ENCODE measurements around the gene RAB11FIP3. TPM values are rescaled to one million over a fixed set of nuclear protein-coding genes. Genes with fewer than 3 reads are reported as not detected.

The RAB11FIP3 gene
- total and polyA plus RNA-seq, 2 of the 13 experiments (the other 11 are each of a cell fraction or from before 2014, with no cell fraction given): 34.3 to 57.6 TPM

DNA sequence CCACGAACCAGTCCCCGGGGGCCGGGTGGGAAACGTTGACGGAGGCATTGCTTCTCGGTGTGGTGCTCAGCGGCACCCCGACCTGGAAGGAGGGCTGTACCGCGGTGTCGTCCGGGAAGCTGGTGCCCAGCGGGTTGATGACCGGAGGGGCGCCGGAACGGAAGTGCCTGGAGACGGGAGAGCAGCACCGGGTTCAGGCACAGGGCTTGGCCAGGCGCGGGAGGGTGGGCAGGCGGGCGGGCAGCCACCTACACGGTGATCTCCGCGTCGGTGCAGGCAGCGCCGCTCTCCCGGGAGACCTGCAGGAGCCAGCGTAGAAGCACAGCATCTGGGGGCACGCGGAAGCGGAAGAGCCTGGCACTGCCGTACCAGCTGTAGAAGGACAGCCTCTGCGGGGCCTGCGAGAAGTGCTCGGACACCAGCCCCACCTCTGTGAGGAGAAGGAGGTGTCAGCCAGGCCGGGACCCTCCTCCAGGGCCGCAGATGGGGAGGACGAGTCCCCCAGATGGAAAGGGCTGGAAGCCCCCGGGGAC, 48.0 kb upstream of the RAB11FIP3 start:
- FAIRE-seq (no peak), DNase-seq (ENCODE audit: low spot score) (no peak), ATAC-seq (no peak)
- Histone ChIP-seq H3K27ac (ENCODE audit: extremely low read length, insufficient read depth, low read length) (no peak overlapping the region), H3K9me3 (ENCODE audit: low read length) (no peaks in the 10 kb centered on the region), H3K27me3 (ENCODE audit: control insufficient read depth in 1 of 2, insufficient read depth in 2 of 2, low read length in 2 of 2) (no peaks in the 10 kb centered on the region), H3K9ac (ENCODE audit: insufficient read depth, low read depth, low read length) (no peak overlapping the region), H4K20me1 (ENCODE audit: insufficient read depth, low read length) (no peaks in the 10 kb centered on the region), H2AFZ (ENCODE audit: low read length) (no peak overlapping the region), H3K36me3 (replicated peaks in 1 of 2; ENCODE audit: control insufficient read depth in 1 of 2, insufficient read depth in 2 of 2, low read length in 2 of 2) (peaks cover 16 to 22% of the 10 kb centered on the region in 2 experiments; a peak in 4 of 5 replicates), H3K4me1 (ENCODE audit: insufficient read depth, low read length) (peaks cover 19% of the 10 kb centered on the region), H3K79me2 (ENCODE audit: insufficient read depth, low read length) (peaks cover 16% of the 10 kb centered on the region), H3K4me3 (replicated peaks in 1 of 3; ENCODE audit: insufficient read depth in 1 of 3, low read depth in 2 of 3, low read length in 3 of 3) (no peak overlapping the region), H3K4me2 (ENCODE audit: low read depth, low read length) (no peak overlapping the region)
- ChIA-PET CTCF (ENCODE audit: low intra/inter-chr PET ratio, low total read pairs) (no interaction called here), POLR2A (no interaction called here)
- WGBS (ENCODE audit: low lambda C conversion rate): 97% methylated on average over 33 of the region's 42 CpGs
- intact Hi-C loops (cut with micrococcal nuclease; ENCODE audit: unreplicated experiment) (no loop called here), in situ Hi-C loops (cut with HindIII; ENCODE audit: extremely low pct_ligation_motif_present, low pct_unique_long_range_greater_than_20kb) (no loop called here)
- no TSS peak for BruUV-seq (replicated peaks)
- TF ChIP-seq FOXC1 (CRISPR knock-in tag; IDR thresholded peaks at IDR 0.05; ENCODE audit: borderline replicate concordance): no peak
- TF ChIP-seq RBM39 (IDR thresholded peaks at IDR 0.05; ENCODE audit: low read depth, low read length, poor library complexity, severe bottlenecking): no peak
- TF ChIP-seq, protein P1, sequence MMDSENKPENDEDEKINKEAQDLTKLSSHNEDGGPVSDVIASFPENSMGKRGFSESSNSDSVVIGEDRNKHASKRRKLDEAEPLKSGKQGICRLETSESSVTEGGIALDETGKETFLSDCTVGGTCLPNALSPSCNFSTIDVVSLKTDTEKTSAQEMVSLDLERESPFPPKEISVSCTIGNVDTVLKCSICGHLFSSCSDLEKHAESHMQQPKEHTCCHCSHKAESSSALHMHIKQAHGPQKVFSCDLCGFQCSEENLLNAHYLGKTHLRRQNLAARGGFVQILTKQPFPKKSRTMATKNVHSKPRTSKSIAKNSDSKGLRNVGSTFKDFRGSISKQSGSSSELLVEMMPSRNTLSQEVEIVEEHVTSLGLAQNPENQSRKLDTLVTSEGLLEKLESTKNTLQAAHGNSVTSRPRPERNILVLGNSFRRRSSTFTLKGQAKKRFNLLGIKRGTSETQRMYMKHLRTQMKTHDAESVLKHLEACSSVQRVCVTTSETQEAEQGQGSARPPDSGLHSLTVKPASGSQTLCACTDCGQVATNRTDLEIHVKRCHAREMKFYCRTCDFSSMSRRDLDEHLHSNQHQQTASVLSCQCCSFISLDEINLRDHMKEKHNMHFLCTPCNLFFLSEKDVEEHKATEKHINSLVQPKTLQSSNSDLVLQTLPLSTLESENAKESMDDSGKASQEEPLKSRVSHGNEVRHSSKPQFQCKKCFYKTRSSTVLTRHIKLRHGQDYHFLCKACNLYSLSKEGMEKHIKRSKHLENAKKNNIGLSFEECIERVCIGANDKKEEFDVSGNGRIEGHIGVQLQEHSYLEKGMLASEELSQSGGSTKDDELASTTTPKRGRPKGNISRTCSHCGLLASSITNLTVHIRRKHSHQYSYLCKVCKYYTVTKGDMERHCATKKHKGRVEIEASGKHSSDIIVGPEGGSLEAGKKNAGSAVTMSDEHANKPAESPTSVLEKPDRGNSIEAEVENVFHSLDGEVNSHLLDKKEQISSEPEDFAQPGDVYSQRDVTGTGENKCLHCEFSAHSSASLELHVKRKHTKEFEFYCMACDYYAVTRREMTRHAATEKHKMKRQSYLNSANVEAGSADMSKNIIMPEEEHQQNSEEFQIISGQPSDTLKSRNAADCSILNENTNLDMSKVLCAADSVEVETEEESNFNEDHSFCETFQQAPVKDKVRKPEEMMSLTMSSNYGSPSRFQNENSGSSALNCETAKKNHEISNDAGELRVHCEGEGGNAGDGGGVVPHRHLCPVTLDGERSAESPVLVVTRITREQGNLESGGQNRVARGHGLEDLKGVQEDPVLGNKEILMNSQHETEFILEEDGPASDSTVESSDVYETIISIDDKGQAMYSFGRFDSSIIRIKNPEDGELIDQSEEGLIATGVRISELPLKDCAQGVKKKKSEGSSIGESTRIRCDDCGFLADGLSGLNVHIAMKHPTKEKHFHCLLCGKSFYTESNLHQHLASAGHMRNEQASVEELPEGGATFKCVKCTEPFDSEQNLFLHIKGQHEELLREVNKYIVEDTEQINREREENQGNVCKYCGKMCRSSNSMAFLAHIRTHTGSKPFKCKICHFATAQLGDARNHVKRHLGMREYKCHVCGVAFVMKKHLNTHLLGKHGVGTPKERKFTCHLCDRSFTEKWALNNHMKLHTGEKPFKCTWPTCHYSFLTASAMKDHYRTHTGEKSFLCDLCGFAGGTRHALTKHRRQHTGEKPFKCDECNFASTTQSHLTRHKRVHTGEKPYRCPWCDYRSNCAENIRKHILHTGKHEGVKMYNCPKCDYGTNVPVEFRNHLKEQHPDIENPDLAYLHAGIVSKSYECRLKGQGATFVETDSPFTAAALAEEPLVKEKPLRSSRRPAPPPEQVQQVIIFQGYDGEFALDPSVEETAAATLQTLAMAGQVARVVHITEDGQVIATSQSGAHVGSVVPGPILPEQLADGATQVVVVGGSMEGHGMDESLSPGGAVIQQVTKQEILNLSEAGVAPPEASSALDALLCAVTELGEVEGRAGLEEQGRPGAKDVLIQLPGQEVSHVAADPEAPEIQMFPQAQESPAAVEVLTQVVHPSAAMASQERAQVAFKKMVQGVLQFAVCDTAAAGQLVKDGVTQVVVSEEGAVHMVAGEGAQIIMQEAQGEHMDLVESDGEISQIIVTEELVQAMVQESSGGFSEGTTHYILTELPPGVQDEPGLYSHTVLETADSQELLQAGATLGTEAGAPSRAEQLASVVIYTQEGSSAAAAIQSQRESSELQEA (CRISPR knock-in tag; IDR thresholded peaks at IDR 0.05; ENCODE audit: not compliant biosample characterization): no peak
- no peak for TF ChIP-seq ZC3H13 (CRISPR knock-in tag; IDR thresholded peaks at IDR 0.05)
- no peak for TF ChIP-seq PAWR (CRISPR knock-in tag; IDR thresholded peaks at IDR 0.05; ENCODE audit: borderline replicate concordance)
- no peak for TF ChIP-seq TAF15 (IDR thresholded peaks at IDR 0.05; ENCODE audit: low read depth, low read length, poor library complexity, severe bottlenecking)
- no peak for TF ChIP-seq MTA3 (CRISPR knock-in tag; IDR thresholded peaks at IDR 0.05)
- TF ChIP-seq, protein P2, sequence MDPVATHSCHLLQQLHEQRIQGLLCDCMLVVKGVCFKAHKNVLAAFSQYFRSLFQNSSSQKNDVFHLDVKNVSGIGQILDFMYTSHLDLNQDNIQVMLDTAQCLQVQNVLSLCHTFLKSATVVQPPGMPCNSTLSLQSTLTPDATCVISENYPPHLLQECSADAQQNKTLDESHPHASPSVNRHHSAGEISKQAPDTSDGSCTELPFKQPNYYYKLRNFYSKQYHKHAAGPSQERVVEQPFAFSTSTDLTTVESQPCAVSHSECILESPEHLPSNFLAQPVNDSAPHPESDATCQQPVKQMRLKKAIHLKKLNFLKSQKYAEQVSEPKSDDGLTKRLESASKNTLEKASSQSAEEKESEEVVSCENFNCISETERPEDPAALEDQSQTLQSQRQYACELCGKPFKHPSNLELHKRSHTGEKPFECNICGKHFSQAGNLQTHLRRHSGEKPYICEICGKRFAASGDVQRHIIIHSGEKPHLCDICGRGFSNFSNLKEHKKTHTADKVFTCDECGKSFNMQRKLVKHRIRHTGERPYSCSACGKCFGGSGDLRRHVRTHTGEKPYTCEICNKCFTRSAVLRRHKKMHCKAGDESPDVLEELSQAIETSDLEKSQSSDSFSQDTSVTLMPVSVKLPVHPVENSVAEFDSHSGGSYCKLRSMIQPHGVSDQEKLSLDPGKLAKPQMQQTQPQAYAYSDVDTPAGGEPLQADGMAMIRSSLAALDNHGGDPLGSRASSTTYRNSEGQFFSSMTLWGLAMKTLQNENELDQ (CRISPR knock-in tag; IDR thresholded peaks at IDR 0.05; ENCODE audit: borderline replicate concordance): no peak
- TF ChIP-seq DMAP1 (CRISPR knock-in tag; IDR thresholded peaks at IDR 0.05): no peak
- TF ChIP-seq, protein P3, sequence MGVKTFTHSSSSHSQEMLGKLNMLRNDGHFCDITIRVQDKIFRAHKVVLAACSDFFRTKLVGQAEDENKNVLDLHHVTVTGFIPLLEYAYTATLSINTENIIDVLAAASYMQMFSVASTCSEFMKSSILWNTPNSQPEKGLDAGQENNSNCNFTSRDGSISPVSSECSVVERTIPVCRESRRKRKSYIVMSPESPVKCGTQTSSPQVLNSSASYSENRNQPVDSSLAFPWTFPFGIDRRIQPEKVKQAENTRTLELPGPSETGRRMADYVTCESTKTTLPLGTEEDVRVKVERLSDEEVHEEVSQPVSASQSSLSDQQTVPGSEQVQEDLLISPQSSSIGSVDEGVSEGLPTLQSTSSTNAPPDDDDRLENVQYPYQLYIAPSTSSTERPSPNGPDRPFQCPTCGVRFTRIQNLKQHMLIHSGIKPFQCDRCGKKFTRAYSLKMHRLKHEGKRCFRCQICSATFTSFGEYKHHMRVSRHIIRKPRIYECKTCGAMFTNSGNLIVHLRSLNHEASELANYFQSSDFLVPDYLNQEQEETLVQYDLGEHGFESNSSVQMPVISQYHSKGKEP (CRISPR knock-in tag; IDR thresholded peaks at IDR 0.05): no peak
- TF ChIP-seq RFX3 (CRISPR knock-in tag; IDR thresholded peaks at IDR 0.05): no peak
